Measurements from ENCODE around the gene TERB2. TPM values are rescaled to one million over a fixed set of nuclear protein-coding genes. Genes with fewer than 3 reads are reported as not detected.

Gene TERB2, protein sequence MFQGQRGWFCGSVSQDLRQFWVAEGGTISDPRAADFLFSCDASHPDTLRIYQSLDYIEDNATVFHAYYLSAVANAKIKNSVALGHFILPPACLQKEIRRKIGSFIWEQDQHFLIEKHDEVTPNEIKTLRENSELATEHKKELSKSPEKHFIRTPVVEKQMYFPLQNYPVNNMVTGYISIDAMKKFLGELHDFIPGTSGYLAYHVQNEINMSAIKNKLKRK
- total RNA-seq: not detected in 2 replicates

GRCh38 chr15:44956388-44956787, at the start of gene TERB2:
Gene TERB2 (plus strand): TSS chr15:44956687. CDS start chr15:44956719, 32 bp downstream.

DNA sequence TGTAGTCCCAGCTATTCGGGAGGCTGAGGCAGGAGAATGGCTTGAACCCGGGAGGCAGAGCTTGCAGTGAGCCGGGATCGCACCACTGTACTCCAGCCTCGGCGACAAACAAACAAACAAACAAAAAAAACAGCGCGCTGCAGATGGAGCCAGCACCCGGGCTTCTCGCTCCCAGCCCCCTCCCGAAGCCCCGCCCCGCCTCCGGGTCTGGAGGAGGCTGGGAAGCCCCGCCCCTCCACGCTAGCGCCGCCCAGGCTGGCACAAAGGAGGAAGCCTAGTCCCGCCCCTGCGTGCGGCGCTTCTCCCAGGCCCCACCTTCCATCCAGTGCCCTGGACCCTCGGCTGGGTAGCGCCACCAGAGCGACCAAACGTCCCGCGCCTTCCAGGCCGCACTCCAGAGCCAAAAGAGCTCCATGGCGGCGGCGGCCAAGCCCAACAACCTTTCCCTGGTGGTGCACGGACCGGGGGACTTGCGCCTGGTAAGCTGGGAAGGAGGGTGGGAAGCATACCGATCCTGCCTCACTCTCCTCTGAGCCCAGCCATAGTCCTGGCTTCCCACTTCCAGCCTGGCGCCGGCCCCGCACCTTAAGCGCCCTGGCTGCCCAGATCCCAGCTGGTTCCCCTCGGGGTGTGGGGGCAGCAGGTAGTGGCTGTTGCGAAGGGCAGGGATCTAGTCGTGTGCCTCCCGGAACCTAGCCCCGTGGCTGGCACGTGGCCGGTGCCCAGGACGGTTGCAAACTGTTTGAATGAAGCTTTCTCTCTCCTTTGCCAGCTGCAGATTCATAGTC, 66.6 kb downstream of the TERB2 start, which contains the start of gene SORD:
SORD (plus strand) TSS at position 325 of the 788 bp plus-strand sequence; CDS start at position 414, 89 bp downstream.

Other genes with a start within 250 kb of the TERB2 start
- 0.09 and 0.11 TPM in 2 replicates for gene PATL2, start 245.4 kb upstream of the TERB2 start, total RNA-seq
- 2,829 and 3,073 TPM in 2 replicates for gene B2M, start 245.2 kb upstream of the TERB2 start, total RNA-seq
- gene TRIM69, start 220.2 kb upstream of the TERB2 start, total RNA-seq: 6.4 and 6.5 TPM in 2 replicates
- gene SORD, start 66.5 kb downstream of the TERB2 start, total RNA-seq: 1.6 and 3.1 TPM in 2 replicates
- not detected in 2 replicates for gene DUOX2, start 157.5 kb downstream of the TERB2 start, total RNA-seq
- gene DUOXA2, start 157.6 kb downstream of the TERB2 start, total RNA-seq: not detected in 2 replicates
- not detected in 2 replicates for gene DUOXA1, start 173.2 kb downstream of the TERB2 start, total RNA-seq
- not detected in 2 replicates for gene DUOX1, start 173.3 kb downstream of the TERB2 start, total RNA-seq
- gene SHF, start 231.3 kb downstream of the TERB2 start, total RNA-seq: 3.8 and 6.0 TPM in 2 replicates